ENCODE measurements around the gene UGT1A3.

UGT1A3 gene

GRCh38 chr2:233789554-233789953 lies 60.7 kb downstream of the UGT1A3 start:
- H3K79me2 ChIP-seq (ENCODE audit: insufficient read depth, low read length): no peaks in the 10 kb centered on the region
- H3K4me2 ChIP-seq (ENCODE audit: insufficient read depth, low read length): no peak overlapping the region
- no peak overlapping the region for H2AFZ ChIP-seq (ENCODE audit: low read depth, low read length)
- no peak overlapping the region for H3K27ac ChIP-seq (ENCODE audit: low read length)
- no peak overlapping the region for H3K9ac ChIP-seq (ENCODE audit: low read depth, low read length)
- H4K20me1 ChIP-seq (ENCODE audit: insufficient read depth, low read length): no peaks in the 10 kb centered on the region
- H3K36me3 ChIP-seq (ENCODE audit: insufficient read depth, low read length): no peaks in the 10 kb centered on the region
- H3K9me3 ChIP-seq (ENCODE audit: insufficient read depth, low read length, severe bottlenecking): no peaks in the 10 kb centered on the region
- no peaks in the 10 kb centered on the region for H3K4me1 ChIP-seq (ENCODE audit: insufficient read depth, low read length)
- no peak for ATAC-seq (ENCODE audit: insufficient read depth, low read depth)
- no peak for DNase-seq
- H3K27me3 ChIP-seq (ENCODE audit: insufficient read depth, low read length, poor library complexity): no peaks in the 10 kb centered on the region
- TF ChIP-seq EZH2 (IDR thresholded peaks at IDR 0.05; ENCODE audit: borderline replicate concordance, low read depth, low read length, severe bottlenecking) (no peak), CTCF (IDR thresholded peaks at IDR 0.05; ENCODE audit: borderline replicate concordance, extremely low read depth, low read length, poor library complexity, severe bottlenecking) (no peak)
- no peak overlapping the region for H3K4me3 ChIP-seq (ENCODE audit: low read depth in 1 of 2, low read length in 2 of 2)

GRCh38 chr2:233791151-233791882 lies 62.5 kb downstream of the UGT1A3 start:
- no peak overlapping the region for H3K4me3 ChIP-seq (ENCODE audit: low read depth in 1 of 2, low read length in 2 of 2)
- TF ChIP-seq CTCF (IDR thresholded peaks at IDR 0.05; ENCODE audit: borderline replicate concordance, extremely low read depth, low read length, poor library complexity, severe bottlenecking) (no peak), EZH2 (IDR thresholded peaks at IDR 0.05; ENCODE audit: borderline replicate concordance, low read depth, low read length, severe bottlenecking) (no peak)
- H3K27me3 ChIP-seq (ENCODE audit: insufficient read depth, low read length, poor library complexity): no peaks in the 10 kb centered on the region
- H3K9me3 ChIP-seq (ENCODE audit: insufficient read depth, low read length, severe bottlenecking): no peaks in the 10 kb centered on the region
- H3K9ac ChIP-seq (ENCODE audit: low read depth, low read length): no peak overlapping the region
- no peak overlapping the region for H3K4me2 ChIP-seq (ENCODE audit: insufficient read depth, low read length)
- H3K36me3 ChIP-seq (ENCODE audit: insufficient read depth, low read length): no peaks in the 10 kb centered on the region
- ATAC-seq (ENCODE audit: insufficient read depth, low read depth) (no peak), DNase-seq (no peak)
- no peaks in the 10 kb centered on the region for H3K79me2 ChIP-seq (ENCODE audit: insufficient read depth, low read length)
- H3K27ac ChIP-seq (ENCODE audit: low read length): no peak overlapping the region
- H4K20me1 ChIP-seq (ENCODE audit: insufficient read depth, low read length): no peaks in the 10 kb centered on the region
- H3K4me1 ChIP-seq (ENCODE audit: insufficient read depth, low read length): no peaks in the 10 kb centered on the region
- H2AFZ ChIP-seq (ENCODE audit: low read depth, low read length): no peak overlapping the region

DNA sequence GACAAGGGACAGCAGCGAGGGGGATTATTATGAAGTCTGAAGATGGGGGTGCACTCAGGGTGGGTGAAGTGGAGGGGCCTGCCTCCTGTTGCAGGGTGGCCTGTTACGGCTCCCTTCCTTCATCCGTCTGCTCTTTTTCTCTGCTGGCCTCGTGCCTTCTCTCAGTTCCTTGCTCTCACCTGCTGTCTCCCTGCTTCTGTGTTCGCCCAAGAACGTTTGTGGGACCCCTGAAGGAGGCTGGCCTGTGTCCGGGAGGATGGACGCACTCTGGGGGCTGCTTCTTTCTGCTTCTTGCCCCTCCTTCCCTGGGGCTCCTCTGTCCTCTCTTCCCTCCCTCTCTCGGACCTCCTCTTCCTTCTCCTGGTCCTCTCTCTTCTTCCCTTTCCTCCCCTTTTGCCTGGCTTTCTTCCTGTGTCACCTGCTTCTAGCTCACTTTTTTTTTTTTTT lies 63.1 kb downstream of the UGT1A3 start:
- Histone ChIP-seq H3K4me3 (ENCODE audit: low read depth in 1 of 2, low read length in 2 of 2) (no peak overlapping the region), H3K36me3 (ENCODE audit: insufficient read depth, low read length) (no peaks in the 10 kb centered on the region), H3K27ac (ENCODE audit: low read length) (no peak overlapping the region), H2AFZ (ENCODE audit: low read depth, low read length) (no peak overlapping the region), H3K4me1 (ENCODE audit: insufficient read depth, low read length) (no peaks in the 10 kb centered on the region), H3K79me2 (ENCODE audit: insufficient read depth, low read length) (no peaks in the 10 kb centered on the region), H3K4me2 (ENCODE audit: insufficient read depth, low read length) (no peak overlapping the region), H3K27me3 (ENCODE audit: insufficient read depth, low read length, poor library complexity) (no peaks in the 10 kb centered on the region), H4K20me1 (ENCODE audit: insufficient read depth, low read length) (no peaks in the 10 kb centered on the region), H3K9me3 (ENCODE audit: insufficient read depth, low read length, severe bottlenecking) (no peaks in the 10 kb centered on the region), H3K9ac (ENCODE audit: low read depth, low read length) (no peak overlapping the region)
- ATAC-seq (ENCODE audit: insufficient read depth, low read depth) (no peak), DNase-seq (no peak)
- TF ChIP-seq EZH2 (IDR thresholded peaks at IDR 0.05; ENCODE audit: borderline replicate concordance, low read depth, low read length, severe bottlenecking) (no peak), CTCF (IDR thresholded peaks at IDR 0.05; ENCODE audit: borderline replicate concordance, extremely low read depth, low read length, poor library complexity, severe bottlenecking) (no peak)

All from DND-41 (cell line).